B cell (primary cell): ENCODE results near the gene ECI1. TPM values are rescaled to one million over a fixed set of nuclear protein-coding genes. Genes with fewer than 3 reads are reported as not detected.

Experiments
- ATAC-seq: fragments of 200-7000 bp; cut with Tn5 transposase; one replicate; pipeline ENCODE4 v1.10.0; 2021; ENCODE audit warnings: low read depth, mild to moderate bottlenecking, moderate number of reproducible peaks, moderate library complexity
- CTCF ChIA-PET: fragments of 350-600 bp; sonication (Branson Sonifier 250); formaldehyde crosslinking; loops from one replicate; lab custom pipeline; 2021; ENCODE audit warnings: antibody characterized with exemption, inconsistent platforms; lab: Charles Lee
- POLR2A ChIA-PET: fragments of 350-600 bp; sonication (Branson Sonifier 250); formaldehyde crosslinking; loops from one replicate; lab custom pipeline; 2021; ENCODE audit warnings: antibody characterized with exemption; lab: Charles Lee
- DNase-seq: peaks from one replicate; pipeline ENCODE4 v3.0.0; 2013
- H2AFZ ChIP-seq: 2 replicates; pipeline ENCODE4 v1.6.1; 2012; ENCODE audit warnings: mild to moderate bottlenecking, low read depth, low read length; ENCODE audit not compliant: insufficient read depth, poor library complexity, severe bottlenecking
- H3K27ac ChIP-seq, 2 donors: 1 replicate in 1 of 2; 2 replicates in 1 of 2; pipeline ENCODE4 v1.5.1; 2012 to 2013; ENCODE audit warnings: low read length in 2 of 2, mild to moderate bottlenecking in 2 of 2, moderate library complexity in 1 of 2
- H3K27me3 ChIP-seq, 4 experiments: fragments of 200-600 bp in 1 of 4; sonication (generic) in 1 of 4; replicated peaks in 1 of 4; 1 replicate in 2 of 4; 2 replicates in 2 of 4; pipeline versions ENCODE4 v1.6.1 to v1.7.0; 2013 to 2016; ENCODE audit warnings: low read length in 3 of 4, mild to moderate bottlenecking in 2 of 4, mixed read lengths in 1 of 4, moderate library complexity in 1 of 4; ENCODE audit not compliant: insufficient read depth in 4 of 4, control insufficient read depth in 3 of 4; ENCODE audit errors: control extremely low read depth in 1 of 4
- H3K36me3 ChIP-seq, 2 experiments: replicated peaks in 1 of 2; 1 replicate in 1 of 2; 2 replicates in 1 of 2; pipeline versions ENCODE4 v1.6.1 to v1.7.1; 2013; ENCODE audit warnings: low read length in 1 of 2; ENCODE audit not compliant: insufficient read depth in 2 of 2, control insufficient read depth in 1 of 2; ENCODE audit errors: control extremely low read depth in 1 of 2, extremely low read depth in 1 of 2
- H3K4me1 ChIP-seq, 2 donors: fragments of 200-600 bp in 1 of 2; sonication (generic) in 1 of 2; 1 replicate in 1 of 2; 2 replicates in 1 of 2; pipeline versions ENCODE4 v1.5.1 to v1.6.1; 2013 to 2017; ENCODE audit warnings: low read length in 2 of 2; ENCODE audit not compliant: control insufficient read depth in 2 of 2, insufficient read depth in 2 of 2
- H3K4me2 ChIP-seq: replicated peaks from 2 replicates; pipeline ENCODE3; 2012; ENCODE audit warnings: mild to moderate bottlenecking, low read depth, low read length; ENCODE audit not compliant: poor library complexity, severe bottlenecking
- H3K4me3 ChIP-seq, 5 experiments: fragments of 200-600 bp in 1 of 5; sonication (generic) in 1 of 5; 1 replicate in 3 of 5; 2 replicates in 2 of 5; pipeline versions ENCODE4 v1.5.1 to v1.7.0; 2011 to 2016; ENCODE audit warnings: low read length in 4 of 5, mild to moderate bottlenecking in 4 of 5, low read depth in 2 of 5, control low read depth in 1 of 5, moderate library complexity in 1 of 5; ENCODE audit not compliant: insufficient read depth in 1 of 5; ENCODE audit errors: control extremely low read depth in 1 of 5, extremely low read depth in 1 of 5
- H3K79me2 ChIP-seq: fragments of 200-600 bp; sonication (generic); one replicate; pipeline ENCODE4 v1.6.0; 2016; ENCODE audit warnings: low read length; ENCODE audit not compliant: control insufficient read depth, insufficient read depth
- H3K9ac ChIP-seq: fragments of 200-600 bp; sonication (generic); 2 replicates; pipeline ENCODE4 v1.6.1; 2017; ENCODE audit warnings: mild to moderate bottlenecking, low read length, moderate library complexity
- H3K9me3 ChIP-seq, 3 donors: one replicate each; pipeline versions ENCODE4 v1.6.1 to v1.7.1; 2013; ENCODE audit warnings: low read length in 2 of 3; ENCODE audit not compliant: control insufficient read depth in 2 of 3, insufficient read depth in 1 of 3; ENCODE audit errors: control extremely low read depth in 1 of 3
- H4K20me1 ChIP-seq: 2 replicates; pipeline ENCODE4 v1.6.0; 2012; ENCODE audit warnings: mild to moderate bottlenecking, low read length; ENCODE audit not compliant: insufficient read depth, control insufficient read depth, poor library complexity, severe bottlenecking
- H3K27ac Mint-ChIP-seq: one replicate; pipeline ENCODE4 v1.8.0; 2021; ENCODE audit warnings: mixed read lengths
- H3K27me3 Mint-ChIP-seq: one replicate; pipeline ENCODE4 v1.8.0; 2021; ENCODE audit warnings: mixed read lengths
- H3K4me1 Mint-ChIP-seq: one replicate; pipeline ENCODE4 v1.8.0; 2021; ENCODE audit warnings: mixed read lengths
- H3K4me3 Mint-ChIP-seq: one replicate; pipeline ENCODE4 v1.8.0; 2021; ENCODE audit warnings: mixed read lengths
- H3K9me3 Mint-ChIP-seq: one replicate; pipeline ENCODE4 v1.8.0; 2022; ENCODE audit warnings: mixed read lengths; ENCODE audit not compliant: insufficient read depth
- EZH2 ChIP-seq: IDR thresholded peaks from 2 replicates; pipeline ENCODE4 v1.6.1; 2012; ENCODE audit warnings: borderline replicate concordance, low read depth, mild to moderate bottlenecking, moderate library complexity, low read length; ENCODE audit not compliant: insufficient read depth, poor library complexity, severe bottlenecking
- WGBS: methylation state at CpG from one replicate; pipeline ENCODE4 v1.1.5; 2013; ENCODE audit warnings: missing lambda C conversion rate; ENCODE audit not compliant: insufficient coverage; 5-methylcytosine and 5-hydroxymethylcytosine counted together
- intact Hi-C: fragments of 100-400 bp; cut with micrococcal nuclease; formaldehyde crosslinking; loops from one replicate; pipeline ENCODE4 v1.10.0; 2022
- polyA plus RNA-seq: library from polyadenylated mRNA; depleted of rRNA; stranded (reverse); fragments of >200 nt; gene quantifications from 2 replicates; pipeline ENCODE4 v1.2.3, GENCODE V29; 2012
- total RNA-seq, 2 donors: library from RNA; stranded (reverse); fragments of 120-200 nt in 1 of 2; gene quantifications; 1 replicate in 1 of 2; 2 replicates in 1 of 2; pipeline versions ENCODE4 v1.2.3 to v1.2.4, GENCODE V29; 2013 to 2022
- TF ChIP-seq, protein P1 (sequence below): fragments of 200-600 bp; IDR thresholded peaks from one replicate; pipeline ENCODE4 v1.8.0; 2022; ENCODE audit warnings: antibody characterized with exemption, mild to moderate bottlenecking

Gene ECI1
- total and polyA plus RNA-seq, 2 donors (not counting 1 experiment from before 2014, with no cell fraction given), result 34.3 to 38.4 TPM

DNA sequence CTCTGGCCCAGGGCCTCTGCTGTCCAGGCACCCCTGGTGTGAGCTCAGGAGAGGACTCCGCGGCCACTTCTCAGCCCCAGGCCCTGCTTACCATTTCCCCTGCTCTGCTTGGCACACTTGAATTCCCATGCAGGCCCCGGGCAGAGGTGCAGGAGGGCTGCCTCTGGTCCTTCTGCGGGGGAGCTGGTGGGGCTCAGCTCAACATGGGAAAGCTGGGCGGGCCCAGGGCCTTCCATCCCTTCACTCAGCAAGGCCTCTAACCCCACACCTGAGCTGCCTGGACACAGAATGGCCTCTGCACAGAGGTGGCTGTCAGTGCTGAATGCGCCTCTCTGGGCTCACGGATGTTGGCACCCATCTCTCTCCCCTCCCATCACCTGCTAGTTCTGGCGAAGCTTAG is 29.1 kb upstream of the ECI1 start:
- H3K27me3 Mint-ChIP-seq, result no peaks in the 10 kb centered on the region
- CTCF ChIA-PET, result no interaction called here
- no peak overlapping the region for H3K9ac ChIP-seq
- no peak overlapping the region for H3K4me3 ChIP-seq
- no peak overlapping the region for H3K27ac Mint-ChIP-seq
- ATAC-seq, result no peak
- intact Hi-C loops, result no loop called here
- H3K27ac ChIP-seq, result no peak overlapping the region
- no peaks in the 10 kb centered on the region for H3K9me3 Mint-ChIP-seq
- 95% methylated on average over 8 of the region's 8 CpGs for WGBS
- no peak for TF ChIP-seq EZH2
- TF ChIP-seq, protein P1, sequence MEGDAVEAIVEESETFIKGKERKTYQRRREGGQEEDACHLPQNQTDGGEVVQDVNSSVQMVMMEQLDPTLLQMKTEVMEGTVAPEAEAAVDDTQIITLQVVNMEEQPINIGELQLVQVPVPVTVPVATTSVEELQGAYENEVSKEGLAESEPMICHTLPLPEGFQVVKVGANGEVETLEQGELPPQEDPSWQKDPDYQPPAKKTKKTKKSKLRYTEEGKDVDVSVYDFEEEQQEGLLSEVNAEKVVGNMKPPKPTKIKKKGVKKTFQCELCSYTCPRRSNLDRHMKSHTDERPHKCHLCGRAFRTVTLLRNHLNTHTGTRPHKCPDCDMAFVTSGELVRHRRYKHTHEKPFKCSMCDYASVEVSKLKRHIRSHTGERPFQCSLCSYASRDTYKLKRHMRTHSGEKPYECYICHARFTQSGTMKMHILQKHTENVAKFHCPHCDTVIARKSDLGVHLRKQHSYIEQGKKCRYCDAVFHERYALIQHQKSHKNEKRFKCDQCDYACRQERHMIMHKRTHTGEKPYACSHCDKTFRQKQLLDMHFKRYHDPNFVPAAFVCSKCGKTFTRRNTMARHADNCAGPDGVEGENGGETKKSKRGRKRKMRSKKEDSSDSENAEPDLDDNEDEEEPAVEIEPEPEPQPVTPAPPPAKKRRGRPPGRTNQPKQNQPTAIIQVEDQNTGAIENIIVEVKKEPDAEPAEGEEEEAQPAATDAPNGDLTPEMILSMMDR, result no peak
- H2AFZ ChIP-seq, result no peak overlapping the region
- no peaks in the 10 kb centered on the region for H3K4me1 ChIP-seq
- no peaks in the 10 kb centered on the region for H3K9me3 ChIP-seq
- H4K20me1 ChIP-seq, result no peaks in the 10 kb centered on the region
- no peak for DNase-seq
- no peak overlapping the region for H3K4me3 Mint-ChIP-seq
- no peaks in the 10 kb centered on the region for H3K79me2 ChIP-seq
- H3K4me2 ChIP-seq, result no peak overlapping the region
- no peaks in the 10 kb centered on the region for H3K4me1 Mint-ChIP-seq
- H3K36me3 ChIP-seq, result no peaks in the 10 kb centered on the region
- POLR2A ChIA-PET, result no interaction called here
- H3K27me3 ChIP-seq, result no peaks in the 10 kb centered on the region

DNA sequence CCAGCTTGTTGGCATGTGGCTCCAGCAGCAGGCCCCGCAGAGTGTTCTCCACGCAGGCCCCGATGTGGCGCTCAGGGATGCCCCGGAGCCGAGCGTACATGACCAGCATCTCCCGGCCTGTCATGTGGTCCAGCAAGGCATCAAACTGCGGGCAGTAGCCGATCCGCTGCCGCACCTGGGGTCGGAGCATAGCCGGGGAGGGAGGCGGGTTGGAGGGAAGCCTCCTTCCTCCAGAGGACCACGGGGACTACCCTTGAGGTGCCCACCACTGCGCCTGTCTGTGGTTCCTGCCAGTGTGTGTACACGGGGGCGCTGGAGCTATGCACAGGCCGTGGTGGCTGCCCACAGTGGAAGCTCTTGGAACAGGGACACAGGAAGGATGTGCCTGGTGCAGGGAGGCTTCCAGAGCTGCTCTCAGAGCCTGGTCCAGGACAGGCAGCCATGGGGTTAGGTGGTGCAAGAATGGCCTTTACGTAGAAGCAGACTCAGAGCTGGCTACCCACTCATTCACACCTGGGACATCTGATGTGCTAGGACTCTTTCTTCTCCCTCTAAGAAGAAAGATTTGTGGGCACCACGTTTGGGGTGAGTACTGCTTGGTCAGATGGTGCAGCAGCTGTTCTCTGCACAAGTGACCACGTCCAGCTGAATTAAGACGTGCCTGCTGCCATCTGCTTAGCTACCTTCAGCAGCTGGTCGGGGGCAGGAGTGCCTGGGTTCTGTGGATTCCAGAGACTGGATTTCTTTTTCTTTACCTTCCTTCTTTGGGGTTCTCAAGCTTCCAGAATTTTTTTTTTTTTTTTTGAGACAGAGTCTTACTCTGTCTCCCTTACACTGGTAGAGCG is 27.8 kb upstream of the ECI1 start:
- Mint-ChIP-seq H3K27ac (no peak overlapping the region), H3K4me1 (no peaks in the 10 kb centered on the region), H3K27me3 (no peaks in the 10 kb centered on the region), H3K4me3 (no peak overlapping the region), H3K9me3 (no peaks in the 10 kb centered on the region)
- Histone ChIP-seq H3K79me2 (no peaks in the 10 kb centered on the region), H4K20me1 (no peaks in the 10 kb centered on the region), H3K27me3 (no peaks in the 10 kb centered on the region), H3K4me2 (no peak overlapping the region), H2AFZ (no peak overlapping the region), H3K4me1 (no peaks in the 10 kb centered on the region), H3K27ac (no peak overlapping the region), H3K9me3 (no peaks in the 10 kb centered on the region), H3K36me3 (no peaks in the 10 kb centered on the region), H3K9ac (no peak overlapping the region), H3K4me3 (no peak overlapping the region)
- DNase-seq (no peak), ATAC-seq (no peak)
- no peak for TF ChIP-seq EZH2
- TF ChIP-seq, protein P1, result no peak
- 92% methylated on average over 26 of the region's 26 CpGs for WGBS
- intact Hi-C loops, result no loop called here
- ChIA-PET CTCF (interaction anchor here (0.6 to 0.7 kb wide), 2 partner anchors 134 to 355 kb away, joined by 4 read pairs; no protein-coding TSS in a partner anchor), POLR2A (interaction anchor here (0.7 kb wide), 1 partner anchor 697 kb away, joined by 3 read pairs; no protein-coding TSS in a partner anchor)
